Activated effector memory CD4-positive, alpha-beta T cell treated with anti-CD3 and anti-CD28 coated beads, Interleukin-2, amount 50 U/mL, for 16 hours (primary cell): ENCODE data around the gene RBM38.
"Not testable (repeated sequence)": the region's sequence is repeated elsewhere in the genome, so short reads cannot be mapped to it uniquely, and the experiment has no call there.

Experiments used
- DNase-seq: peaks from one replicate; pipeline ENCODE4 v3.0.0-alpha.2; 2020

RBM38 gene

DNA sequence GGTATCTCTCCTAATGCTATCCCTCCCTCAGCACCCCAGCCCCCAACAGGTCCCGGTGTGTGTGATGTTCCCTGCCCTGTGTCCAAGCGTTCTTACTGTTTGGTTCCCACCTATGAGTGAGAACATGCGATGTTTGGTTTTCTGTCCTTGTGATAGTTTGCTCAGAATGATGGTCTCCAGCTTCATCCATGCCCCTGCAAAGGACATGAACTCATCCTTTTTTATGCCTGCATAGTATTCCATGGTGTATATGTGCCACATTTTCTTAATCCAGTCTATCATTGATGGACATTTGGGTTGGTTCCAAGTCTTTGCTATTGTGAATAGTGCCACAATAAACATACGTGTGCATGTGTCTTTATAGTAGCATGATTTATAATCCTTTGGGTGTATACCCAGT lies 28.3 kb downstream of the RBM38 start:
- not testable (repeated sequence) for DNase-seq

DNA sequence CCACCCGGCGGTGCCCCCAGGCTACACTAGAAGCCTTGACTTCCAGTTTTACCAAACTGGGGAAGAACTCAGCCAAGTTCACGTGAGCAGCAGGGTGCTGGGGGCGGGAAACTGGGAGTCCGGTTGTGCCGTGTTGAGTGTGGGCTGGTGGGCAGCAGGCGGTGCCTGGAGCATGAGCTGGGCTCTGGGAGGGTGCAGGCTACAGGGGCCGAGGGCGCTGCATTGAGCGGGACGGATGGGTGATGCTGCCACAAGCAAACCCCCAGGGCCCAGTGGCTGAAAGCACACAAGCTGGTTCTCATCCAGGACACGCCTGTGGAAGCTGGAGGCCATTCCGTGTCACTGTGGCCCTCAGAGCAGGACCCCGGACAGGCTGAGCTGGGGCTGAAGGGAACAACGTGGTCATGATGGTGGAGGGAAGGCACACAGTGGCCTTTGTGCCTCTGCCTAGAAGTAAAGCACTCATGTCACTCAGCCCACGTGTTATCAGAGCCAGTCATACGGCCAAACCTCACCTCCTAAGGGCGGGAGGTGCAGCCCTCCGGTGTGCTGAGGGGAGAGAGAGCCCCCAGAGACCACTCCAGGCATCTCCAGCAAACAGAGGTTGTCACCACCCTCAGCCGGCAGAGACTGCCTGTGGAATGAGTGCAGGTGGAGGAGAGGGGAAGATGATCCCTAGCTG lies 29.5 kb downstream of the RBM38 start:
- DNase-seq: no peak

DNA sequence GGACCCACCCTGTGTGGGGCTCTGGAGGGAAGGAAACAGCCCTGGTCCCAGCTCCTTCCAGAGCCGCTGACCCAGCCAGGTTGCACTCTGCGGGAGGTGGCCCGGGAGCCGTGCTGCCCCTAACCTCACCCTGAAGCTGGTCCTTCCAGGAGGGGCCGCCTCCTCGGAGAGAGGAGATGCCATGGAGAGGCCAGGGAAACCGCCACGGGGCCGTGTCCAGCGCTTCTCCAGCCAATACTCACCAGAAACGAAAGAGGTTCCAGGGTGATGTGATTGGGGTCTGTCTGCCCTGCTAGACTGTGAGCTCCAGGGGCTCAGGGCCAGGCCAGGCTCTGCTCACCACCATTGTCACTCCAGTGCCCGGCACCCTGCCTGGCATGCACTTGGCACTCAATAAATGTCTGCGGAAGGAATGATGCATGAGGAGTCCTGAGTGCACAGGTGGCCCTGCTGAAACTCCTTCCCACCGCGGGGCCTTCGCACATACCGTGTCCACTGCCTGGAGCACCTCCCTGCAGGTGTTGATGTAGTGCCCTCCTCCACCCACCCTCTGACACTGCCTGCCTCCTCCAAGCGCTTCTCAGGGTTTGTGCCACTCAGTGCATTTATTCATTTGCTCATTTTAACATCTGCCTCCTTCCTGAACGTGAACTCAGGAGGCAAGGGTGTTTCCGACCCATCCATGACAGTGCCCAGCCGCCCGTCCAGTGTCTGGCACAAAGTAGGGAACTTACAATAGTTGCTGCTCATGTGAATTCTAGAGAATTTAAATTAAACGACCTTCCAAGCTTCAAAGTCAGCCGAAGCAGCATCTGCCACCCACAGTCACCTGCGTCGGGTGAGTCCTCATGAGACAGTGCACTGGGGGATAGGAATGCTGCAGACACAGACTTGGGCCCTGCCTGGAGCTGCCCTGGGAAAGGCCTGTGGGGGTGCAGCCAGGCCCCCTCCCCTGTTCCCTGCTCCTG lies 30.3 kb downstream of the RBM38 start:
- DNase-seq: no peak

DNA sequence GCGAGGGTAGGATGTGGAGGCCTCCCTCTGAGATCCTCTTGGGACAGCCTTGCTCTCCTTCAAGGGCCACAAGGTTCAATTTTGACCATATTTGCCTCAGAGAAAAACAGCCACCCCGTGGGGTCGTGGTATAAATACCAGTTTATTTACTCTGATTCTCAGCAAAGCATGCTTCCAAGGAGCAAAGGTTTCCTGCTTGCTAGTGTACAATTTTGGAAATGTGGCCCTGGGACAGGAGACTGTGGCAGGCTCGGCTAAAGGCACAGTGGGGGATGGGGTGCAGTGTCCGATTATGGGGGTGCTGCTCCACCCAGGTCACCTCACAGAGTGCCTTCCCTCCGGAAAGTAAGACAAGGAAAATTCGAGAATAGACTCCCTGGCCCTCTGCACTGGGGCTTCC lies 31.1 kb downstream of the RBM38 start:
- DNase-seq: no peak

DNA sequence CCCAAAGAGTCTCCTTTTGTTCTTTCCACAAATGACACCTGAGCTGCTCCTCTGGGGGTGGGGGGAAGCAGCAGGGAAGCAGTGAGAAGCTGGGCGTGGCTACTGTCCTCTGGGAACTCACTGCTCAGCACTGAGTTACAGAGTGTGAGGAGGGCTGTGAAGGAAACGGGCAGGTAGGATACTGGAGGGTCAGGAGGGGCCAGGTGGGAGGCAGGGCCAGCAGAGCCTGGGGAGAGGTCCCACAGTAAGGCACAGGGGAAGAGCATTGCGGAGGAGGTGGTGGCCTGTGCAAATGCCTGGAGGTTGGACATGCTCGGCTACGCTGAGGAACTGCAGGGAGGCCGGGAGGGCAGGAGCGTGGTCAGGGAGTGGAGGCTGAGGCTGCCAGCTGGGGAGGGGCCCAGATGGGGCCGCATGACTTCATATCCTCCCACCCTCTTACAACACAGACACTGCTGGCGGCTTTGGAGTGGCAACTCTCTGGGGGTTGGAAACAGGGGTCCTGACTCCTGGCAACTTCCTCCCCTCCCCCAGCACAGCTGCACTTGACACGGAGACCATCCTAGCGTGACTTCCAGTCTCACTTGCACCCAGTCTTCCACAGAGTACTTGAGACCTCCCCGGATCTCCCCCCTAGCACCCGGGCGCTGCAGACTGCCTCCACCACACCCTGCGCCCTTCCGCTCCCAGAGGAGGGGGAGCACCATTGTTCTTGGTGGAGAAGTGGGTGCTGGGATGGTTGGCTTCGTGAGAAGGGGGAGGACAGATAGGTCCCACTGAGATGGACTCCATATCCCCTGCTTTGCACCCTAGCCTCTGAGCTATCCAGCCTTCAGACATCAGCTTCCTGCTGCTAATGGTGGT lies 34.2 kb downstream of the RBM38 start:
- DNase-seq: no peak

DNA sequence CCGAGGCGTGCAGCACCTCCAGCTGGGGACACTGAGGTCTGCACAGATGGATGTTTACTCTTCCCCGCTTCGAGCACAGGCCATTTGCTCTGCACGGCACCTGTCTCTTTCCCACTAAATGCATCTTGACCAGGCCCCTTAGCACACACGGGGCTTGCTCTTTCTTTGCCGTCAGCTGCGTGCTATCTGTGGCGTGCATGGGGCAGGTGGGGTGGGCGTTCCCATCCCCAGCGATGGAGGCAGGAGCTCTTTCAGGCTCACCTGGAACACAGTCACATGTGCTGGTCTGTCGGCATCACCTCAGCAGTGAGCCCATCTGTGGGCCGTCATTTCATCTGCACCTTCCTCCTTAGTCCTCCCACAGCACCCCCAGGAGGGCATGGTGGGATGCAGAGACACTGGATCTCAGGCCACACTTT lies 35.1 kb downstream of the RBM38 start:
- DNase-seq: no peak

DNA sequence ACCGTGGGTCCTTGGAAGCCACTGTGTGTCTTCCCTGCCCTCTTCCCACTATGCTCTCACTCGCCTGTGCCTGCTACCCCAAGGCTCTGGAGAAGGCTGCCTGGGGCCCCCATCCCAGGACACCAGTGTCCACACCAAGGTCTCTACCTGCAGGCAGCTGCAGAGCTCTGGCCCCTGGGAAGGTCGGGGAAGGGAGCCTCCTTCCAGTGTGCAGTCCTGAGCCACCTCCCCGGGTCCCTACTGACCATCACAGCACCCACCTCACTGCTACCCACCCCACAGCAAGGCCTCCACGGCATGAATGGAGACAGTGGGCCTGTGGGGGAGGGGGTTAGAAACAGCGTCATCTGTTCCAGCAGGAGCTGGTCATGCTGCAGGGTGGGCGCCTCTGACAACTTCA lies 35.6 kb downstream of the RBM38 start:
- no peak for DNase-seq

DNA sequence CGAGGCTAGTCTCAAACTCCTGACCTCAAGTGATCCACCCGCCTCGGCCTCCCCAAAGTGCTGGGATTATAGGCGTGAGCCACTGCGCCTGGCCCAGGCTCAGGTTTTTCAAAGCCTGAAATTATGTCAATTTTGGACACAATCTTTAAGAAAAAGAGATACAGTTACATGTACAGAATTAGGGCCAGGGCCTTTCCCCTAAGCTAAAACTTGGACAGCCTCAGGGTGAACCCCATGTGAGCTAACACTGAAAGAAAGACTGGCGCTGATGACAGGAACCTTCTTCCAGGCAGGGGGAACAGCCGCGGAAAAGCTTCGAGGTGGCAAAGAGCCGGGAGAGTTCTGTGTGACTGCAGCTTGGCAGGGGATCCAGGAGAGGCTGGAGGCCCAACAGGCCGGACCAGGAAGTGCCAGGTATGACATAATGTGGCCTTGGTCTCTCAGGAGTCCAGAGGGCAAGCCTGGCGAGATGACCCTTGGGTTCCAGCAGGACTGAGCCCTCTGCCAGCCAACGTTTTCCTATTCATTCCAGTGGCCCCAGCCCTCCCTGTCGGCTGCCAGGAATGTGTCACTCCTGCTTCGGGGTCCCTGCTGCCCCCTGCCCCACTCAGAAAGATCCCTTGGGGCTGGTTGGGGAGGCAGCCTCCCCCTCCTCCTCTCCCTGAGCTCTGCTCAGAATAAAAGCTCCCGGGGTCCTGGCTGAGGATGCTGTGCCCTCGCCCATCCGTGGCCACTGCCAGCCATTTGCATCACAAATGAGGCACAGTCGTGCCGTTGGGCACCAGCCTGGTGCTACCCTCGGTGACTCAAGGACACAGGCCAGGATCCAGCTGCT lies 37.3 kb downstream of the RBM38 start:
- DNase-seq: no peak

DNA sequence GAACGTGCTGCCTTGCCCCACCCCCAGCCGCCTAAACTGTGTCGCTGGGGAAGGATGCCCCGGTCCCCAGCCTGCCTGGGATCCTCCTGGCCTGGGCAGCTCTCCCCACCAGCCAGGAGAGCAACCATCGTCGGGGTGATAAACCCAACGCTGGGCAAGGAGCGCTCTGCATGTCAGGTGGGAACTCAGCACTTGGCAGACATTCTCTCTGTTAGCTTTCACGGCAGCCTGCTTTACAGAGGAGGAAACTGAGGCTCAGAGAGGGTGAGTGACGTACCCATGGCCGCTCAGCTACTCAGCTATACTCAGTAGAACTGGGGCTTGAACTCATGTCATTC lies 37.9 kb downstream of the RBM38 start:
- DNase-seq: no peak

DNA sequence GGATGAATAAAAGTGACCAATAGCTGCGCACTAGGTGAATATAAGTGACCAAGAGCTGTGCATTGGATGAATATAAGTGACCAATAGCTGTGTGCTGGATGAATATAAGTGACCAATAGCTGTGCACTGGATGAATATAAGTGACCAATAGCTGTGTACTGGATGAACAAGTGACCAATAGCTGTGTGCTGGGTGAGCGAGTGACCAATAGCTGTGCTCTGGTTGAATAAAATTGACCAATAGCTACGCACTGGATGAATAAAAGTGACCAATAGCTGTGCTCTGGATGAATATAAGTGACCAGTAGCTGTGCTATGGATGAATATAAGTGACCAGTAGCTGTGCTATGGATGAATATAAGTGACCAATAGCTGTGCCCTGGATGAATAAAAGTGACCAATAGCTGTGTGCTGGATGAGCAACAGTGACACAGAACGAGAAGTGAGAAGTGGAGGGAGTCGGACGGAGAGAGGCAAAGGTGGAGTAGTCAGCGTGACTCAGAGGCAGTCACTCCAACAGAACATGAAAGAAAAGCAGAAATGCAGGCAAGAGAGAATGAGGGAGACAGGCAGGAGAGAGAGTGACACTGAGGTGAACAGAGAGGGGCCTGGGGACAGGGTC lies 38.5 kb downstream of the RBM38 start:
- DNase-seq: no peak

DNA sequence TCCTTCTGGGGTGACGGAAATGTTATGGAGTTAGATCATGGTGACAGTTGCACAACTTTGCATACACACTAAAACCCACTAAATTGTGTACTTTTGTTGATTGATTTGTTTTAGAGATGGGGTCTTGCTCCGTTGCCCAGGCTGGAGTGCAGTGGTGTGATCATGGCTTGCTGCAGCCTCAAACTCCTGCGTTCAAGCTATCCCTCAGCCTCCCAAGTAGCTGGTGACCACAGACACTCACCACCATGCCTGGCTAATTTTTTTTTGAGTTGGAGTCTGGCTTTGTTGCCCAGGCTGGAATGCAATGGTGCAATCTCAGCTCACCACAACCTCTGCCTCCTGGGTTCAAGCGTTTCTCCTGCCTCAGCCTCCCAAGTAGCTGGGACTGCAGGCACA lies 39.0 kb downstream of the RBM38 start:
- DNase-seq: not testable (repeated sequence)

DNA sequence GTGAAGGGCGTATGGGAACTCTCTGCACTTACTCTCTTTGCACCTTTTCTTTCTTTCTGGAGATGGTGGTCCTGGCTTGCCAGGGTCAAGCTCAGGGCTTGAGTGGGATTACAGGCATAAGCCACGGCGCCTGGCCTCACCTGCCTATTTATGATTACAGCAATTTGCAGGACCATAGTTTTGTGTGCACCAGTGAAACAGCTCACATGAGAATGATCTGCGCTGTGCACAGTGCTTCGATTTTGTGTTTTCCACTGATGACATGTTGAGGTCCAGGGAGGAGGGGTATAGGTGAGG lies 40.3 kb downstream of the RBM38 start:
- DNase-seq: no peak

DNA sequence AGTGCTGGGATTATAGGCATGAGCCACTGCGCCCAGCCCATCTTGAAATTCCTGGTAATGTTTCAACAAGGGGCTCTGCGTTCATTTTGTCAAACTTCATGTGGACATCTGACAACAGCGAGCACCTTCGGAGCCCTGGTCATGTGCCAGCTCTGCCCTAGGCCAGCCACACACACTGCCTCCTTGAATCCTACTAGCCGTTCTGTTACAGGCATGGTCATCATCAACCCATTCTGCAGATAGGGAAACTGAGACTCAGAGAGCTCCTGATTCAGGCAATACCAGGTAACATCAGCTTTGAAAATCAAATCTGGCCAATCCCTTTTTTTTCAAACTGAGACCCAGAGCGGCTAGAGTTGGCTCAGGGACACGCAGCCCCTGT lies 41.3 kb downstream of the RBM38 start:
- no peak for DNase-seq

DNA sequence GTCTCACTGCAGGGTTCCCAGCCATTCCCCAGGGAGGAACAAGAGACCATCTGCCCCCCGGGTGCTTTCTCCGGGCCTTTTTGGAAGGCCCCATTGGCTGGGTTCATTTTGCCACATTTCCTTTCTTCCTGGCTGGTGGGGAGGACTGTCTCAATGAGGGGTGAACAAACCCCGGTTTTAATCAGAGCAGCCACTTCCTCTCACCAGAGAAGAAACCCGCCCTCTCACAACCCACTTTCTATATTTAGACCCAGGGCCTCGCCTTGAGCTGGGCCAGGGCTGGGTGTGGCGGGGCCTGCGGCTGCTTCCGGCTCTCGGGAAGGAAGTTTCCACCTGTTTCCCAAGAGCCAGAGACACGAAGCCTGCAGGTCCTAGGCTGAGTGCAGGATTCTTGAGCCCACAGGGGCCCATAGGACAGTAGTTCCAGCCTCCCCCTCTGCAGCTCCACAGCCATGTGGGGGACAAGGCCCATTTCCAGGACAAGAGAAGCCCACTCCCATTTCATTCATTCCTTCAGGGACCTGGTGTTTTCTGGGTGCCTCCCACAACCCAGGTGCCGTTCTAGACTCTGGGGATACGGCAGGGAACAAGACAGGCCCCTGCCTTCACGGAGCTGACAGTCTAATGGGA lies 41.8 kb downstream of the RBM38 start:
- peak; percentile 84 for DNase-seq

DNA sequence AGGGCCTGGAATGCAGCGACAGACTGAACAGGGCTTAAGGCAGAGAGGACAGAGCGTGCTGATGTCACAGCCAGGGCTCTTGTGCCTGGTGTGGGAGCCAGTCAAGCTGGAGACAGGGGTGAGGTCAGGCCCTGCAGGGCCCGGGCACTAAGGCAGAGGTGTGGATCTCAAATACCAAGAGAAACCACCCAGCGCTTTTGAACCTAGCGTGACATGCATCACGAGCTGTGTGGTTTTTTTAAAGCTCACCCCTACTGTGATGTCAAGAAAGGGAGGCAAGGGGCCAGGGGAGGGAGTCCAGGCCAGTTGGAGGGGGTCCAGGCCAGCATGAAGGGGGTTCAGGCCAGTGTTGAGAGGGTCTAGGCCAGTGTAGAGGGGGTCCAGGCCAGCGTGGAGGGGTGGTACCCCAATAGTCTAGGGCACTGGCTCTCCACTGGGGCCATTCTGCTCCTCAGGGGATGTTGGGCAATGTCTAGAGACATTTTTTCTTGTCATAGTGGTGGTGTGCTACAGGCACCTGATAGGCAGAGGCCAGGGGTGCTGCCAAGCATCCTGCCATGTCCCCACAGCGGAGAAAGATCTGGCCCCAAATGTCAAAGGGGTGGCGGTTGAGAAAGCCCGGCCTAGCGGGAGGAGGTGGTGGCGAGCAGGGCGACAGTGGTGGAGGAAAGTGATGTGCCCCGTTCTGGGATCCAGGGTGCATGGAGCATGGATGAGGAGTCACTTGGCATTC lies 42.6 kb downstream of the RBM38 start:
- peak; percentile 69 for DNase-seq

DNA sequence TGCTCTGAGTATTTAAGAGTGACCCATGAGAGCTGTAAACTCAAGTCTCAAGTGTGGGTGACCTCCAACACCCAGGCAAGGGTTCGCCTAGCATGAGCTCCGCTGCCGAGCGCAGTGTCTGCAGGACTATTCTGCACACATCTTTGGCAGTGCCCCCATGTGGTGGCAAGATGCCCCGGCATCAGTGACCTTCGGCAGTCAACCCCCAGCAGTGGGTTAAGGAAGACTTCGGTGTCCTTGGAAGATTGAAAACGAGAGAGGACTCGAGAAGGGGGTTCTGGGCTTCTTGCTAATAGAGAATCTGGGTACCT lies 43.1 kb downstream of the RBM38 start:
- DNase-seq: no peak

DNA sequence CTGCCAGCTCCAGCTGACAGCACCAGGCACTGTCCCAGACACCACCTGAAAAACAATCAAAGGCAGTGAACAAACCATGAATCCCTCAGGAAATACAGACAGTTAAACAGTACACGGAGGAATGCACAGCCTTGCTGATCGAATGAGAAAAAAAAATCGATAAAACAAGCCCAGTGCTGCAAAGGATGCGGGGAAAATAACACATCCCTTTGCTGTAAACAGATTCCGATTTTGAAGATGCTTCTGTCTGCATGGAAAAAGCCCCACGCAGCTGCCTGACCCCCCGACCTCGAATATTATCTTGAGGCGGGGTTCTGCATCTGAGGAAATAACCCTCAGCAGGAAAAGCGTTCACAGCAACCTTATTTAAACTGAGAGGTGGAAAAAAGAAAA lies 43.9 kb downstream of the RBM38 start:
- no peak for DNase-seq

DNA sequence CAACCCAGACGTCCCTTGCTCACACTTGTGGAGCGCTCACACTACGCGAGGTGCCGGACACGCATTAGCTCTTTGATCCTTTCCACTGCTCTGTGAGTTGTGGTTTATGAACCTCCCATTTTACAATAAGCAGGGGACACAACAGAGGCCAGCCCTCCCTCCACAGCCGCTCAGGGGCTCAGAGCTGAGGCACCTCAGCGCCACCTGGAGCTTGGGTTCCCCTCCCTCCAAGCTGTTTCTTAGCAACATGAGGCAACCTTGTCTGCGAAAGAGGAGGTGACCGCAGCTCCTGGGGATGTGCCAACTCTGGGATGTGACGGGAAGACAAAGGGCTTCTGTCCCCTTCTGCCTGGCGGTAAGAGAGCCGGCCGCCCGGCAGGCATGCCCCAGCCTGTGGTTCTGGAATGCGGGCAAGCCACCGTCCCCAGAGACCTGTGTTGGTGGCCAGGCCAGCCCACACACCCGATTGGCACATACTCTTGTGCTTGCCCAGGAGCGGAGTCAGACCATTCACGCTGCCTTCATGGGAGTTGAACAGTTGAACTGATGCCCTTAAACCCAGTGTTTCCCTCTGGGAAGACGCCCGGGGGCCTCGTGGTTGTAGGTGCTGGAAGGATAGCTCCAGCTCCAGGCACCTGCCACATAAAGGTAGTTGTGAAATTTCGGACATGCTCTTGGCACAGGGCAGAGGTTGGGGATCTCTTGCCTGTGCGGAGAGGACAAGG lies 44.5 kb downstream of the RBM38 start:
- peak; percentile 72 for DNase-seq

DNA sequence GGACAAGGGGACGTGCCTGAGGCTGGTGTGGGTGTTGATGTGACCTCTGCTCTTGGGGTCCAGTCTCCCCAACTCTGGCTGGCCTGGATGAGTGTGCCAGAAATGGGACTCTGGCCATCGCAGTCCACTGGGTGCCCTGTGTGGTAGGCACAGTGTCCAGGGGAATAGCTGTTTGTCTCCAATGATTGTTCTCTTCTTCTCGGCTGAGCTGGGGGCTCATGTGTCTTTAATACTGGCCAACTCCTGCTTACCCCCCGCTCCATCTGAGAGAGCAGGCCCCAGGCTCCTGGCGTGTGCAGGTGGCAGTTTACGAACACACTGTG lies 45.0 kb downstream of the RBM38 start:
- DNase-seq: no peak

DNA sequence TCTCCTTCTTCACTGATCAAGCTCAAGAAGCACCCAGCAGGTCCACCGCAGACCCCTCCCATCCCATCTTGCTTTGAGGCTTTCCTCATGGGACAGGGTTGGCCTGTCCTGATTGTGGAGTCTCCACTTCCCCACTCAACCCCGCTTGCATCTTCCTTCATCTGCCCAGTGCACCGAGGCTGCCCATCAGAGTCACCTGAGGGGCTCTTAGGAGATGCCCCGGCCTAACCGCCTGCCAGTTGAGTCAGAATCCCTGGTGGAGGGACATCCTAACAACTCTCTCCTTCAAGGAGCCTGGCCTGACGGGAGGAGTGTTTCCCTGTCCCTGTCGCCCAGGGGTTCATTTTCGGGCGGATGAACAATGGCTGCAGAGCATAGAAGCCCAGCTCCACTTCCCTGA lies 46.1 kb downstream of the RBM38 start:
- no peak for DNase-seq
